SK-N-MC (cell line): ENCODE measurements around the gene KLHL29.

Experiments used
- EZH2 ChIP-seq: fragments of 200-600 bp; sonication (generic); IDR thresholded peaks from one replicate; pipeline ENCODE4 v1.6.1; 2017; ENCODE audit warnings: antibody characterized with exemption
- FOXP2 ChIP-seq: optimal IDR thresholded peaks from 2 replicates; pipeline ENCODE3; 2011; ENCODE audit warnings: mild to moderate bottlenecking, moderate library complexity; ENCODE audit not compliant: insufficient read depth; ENCODE audit errors: extremely low read length, control extremely low read depth
- POLR2AphosphoS5 ChIP-seq: IDR thresholded peaks from 2 replicates; pipeline ENCODE4 v1.6.1; 2012; ENCODE audit warnings: mild to moderate bottlenecking, low read depth, low read length, borderline replicate concordance

GRCh38 chr2:23673830-23674679 is 289.1 kb downstream of the KLHL29 start:
- TF ChIP-seq EZH2 (no peak), POLR2AphosphoS5 (no peak), FOXP2 (no peak)
